Measurements from ENCODE around the gene BTF3.

DNA sequence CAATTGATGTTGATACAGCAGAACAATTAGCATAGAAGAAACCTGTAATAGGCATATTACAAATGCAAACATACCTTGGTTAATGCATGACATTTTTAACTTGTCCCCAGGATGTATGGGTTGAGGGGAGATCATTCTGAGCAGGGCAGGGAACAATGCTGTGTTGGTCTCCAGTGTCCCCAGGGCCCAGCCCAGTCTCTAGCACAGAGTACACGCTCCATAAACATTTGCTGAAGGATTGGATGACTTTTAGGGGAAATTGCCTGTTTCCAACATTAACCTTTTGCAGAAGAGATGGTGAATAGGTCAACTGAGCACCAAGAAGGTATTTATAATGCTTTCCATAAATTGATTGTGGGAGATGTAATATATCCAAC, 47.1 kb downstream of the BTF3 start:
- TF ChIP-seq, protein P1, sequence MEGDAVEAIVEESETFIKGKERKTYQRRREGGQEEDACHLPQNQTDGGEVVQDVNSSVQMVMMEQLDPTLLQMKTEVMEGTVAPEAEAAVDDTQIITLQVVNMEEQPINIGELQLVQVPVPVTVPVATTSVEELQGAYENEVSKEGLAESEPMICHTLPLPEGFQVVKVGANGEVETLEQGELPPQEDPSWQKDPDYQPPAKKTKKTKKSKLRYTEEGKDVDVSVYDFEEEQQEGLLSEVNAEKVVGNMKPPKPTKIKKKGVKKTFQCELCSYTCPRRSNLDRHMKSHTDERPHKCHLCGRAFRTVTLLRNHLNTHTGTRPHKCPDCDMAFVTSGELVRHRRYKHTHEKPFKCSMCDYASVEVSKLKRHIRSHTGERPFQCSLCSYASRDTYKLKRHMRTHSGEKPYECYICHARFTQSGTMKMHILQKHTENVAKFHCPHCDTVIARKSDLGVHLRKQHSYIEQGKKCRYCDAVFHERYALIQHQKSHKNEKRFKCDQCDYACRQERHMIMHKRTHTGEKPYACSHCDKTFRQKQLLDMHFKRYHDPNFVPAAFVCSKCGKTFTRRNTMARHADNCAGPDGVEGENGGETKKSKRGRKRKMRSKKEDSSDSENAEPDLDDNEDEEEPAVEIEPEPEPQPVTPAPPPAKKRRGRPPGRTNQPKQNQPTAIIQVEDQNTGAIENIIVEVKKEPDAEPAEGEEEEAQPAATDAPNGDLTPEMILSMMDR (conservative IDR thresholded peaks at IDR 0.05; ENCODE audit: low read depth in 2 of 2) = no peak
- TF ChIP-seq POLR2AphosphoS5 (IDR thresholded peaks at IDR 0.05; ENCODE audit: low read depth) = no peak
- TF ChIP-seq, protein P2, sequence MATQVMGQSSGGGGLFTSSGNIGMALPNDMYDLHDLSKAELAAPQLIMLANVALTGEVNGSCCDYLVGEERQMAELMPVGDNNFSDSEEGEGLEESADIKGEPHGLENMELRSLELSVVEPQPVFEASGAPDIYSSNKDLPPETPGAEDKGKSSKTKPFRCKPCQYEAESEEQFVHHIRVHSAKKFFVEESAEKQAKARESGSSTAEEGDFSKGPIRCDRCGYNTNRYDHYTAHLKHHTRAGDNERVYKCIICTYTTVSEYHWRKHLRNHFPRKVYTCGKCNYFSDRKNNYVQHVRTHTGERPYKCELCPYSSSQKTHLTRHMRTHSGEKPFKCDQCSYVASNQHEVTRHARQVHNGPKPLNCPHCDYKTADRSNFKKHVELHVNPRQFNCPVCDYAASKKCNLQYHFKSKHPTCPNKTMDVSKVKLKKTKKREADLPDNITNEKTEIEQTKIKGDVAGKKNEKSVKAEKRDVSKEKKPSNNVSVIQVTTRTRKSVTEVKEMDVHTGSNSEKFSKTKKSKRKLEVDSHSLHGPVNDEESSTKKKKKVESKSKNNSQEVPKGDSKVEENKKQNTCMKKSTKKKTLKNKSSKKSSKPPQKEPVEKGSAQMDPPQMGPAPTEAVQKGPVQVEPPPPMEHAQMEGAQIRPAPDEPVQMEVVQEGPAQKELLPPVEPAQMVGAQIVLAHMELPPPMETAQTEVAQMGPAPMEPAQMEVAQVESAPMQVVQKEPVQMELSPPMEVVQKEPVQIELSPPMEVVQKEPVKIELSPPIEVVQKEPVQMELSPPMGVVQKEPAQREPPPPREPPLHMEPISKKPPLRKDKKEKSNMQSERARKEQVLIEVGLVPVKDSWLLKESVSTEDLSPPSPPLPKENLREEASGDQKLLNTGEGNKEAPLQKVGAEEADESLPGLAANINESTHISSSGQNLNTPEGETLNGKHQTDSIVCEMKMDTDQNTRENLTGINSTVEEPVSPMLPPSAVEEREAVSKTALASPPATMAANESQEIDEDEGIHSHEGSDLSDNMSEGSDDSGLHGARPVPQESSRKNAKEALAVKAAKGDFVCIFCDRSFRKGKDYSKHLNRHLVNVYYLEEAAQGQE (IDR thresholded peaks at IDR 0.05; ENCODE audit: unreplicated experiment) = no peak
- TF ChIP-seq EZH2 (IDR thresholded peaks at IDR 0.05; ENCODE audit: low read depth, unreplicated experiment) = no peak
- no peak for TF ChIP-seq JUNB (IDR thresholded peaks at IDR 0.05; ENCODE audit: unreplicated experiment)
- no peak for TF ChIP-seq ZNF331 (CRISPR knock-in tag; IDR thresholded peaks at IDR 0.05; ENCODE audit: low read depth)
- no peak for TF ChIP-seq EZH2phosphoT487 (IDR thresholded peaks at IDR 0.05; ENCODE audit: unreplicated experiment)
- no peak for TF ChIP-seq ZNF114 (CRISPR knock-in tag; IDR thresholded peaks at IDR 0.05)
